ENCODE measurements around the gene TMEM132E.

The TMEM132E gene

GRCh38 chr17:34637548-34638525 lies 58.5 kb downstream of the TMEM132E start:
- DNase-seq = peak; percentile 85

- no peak for DNase-seq
These were observed 59.3 kb downstream of the TMEM132E start for GRCh38 chr17:34638526-34639260.

GRCh38 chr17:34639706-34640425 lies 60.5 kb downstream of the TMEM132E start:
- DNase-seq = no peak

DNA sequence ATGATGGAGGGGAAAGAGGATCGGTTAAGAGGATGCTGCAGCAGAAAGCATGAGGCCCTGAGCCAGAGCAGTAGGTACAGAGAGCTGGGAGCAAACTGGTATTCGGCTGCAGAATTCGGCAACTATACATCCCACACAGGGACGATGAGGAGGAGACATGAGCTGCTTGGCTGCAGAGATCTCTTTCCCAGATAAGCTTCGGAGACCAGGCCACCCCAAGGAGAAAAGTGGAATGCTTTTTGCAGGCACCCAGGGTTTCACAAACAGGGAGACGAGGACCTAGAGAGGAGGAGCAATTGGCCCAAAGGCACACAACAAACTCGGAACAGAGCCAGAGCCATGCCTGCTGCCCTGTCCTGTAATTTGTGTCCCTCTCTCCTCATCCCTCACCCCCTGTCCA lies 62.0 kb downstream of the TMEM132E start:
- no peak for DNase-seq

DNA sequence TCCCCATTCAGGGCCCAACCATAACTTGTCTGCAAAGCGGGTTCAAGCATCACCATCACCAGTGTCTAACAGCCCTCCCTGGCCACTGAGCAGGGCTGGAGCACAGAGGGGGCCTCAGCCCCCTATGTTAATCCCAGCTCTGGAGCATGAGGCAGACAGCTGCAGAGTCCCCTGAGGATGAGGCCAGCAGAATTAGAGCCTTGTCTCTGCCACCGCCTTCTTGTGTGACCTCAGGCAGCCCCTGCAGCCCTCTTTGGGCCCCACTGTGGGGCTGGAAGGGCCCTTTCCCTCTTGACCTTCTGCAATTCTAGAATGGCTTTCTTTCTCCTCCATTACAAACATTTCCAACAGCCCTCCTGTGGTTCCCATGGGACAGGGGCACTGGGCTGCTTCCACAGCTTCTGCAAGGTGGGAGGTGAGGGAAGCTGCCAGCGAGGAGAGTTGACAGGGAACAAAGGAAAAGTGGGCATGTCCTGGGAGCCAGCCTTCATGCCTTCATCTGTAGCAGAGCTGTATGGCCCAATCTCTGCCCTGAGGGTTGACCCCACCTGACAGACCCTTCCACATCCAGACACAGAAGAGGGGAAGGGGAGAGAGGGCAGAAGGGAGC lies 65.7 kb downstream of the TMEM132E start:
- no peak for DNase-seq

- DNase-seq = no peak
These were observed 66.2 kb downstream of the TMEM132E start for GRCh38 chr17:34645594-34645993.

- DNase-seq = no peak
These were observed 68.1 kb downstream of the TMEM132E start for GRCh38 chr17:34647511-34647910.

DNA sequence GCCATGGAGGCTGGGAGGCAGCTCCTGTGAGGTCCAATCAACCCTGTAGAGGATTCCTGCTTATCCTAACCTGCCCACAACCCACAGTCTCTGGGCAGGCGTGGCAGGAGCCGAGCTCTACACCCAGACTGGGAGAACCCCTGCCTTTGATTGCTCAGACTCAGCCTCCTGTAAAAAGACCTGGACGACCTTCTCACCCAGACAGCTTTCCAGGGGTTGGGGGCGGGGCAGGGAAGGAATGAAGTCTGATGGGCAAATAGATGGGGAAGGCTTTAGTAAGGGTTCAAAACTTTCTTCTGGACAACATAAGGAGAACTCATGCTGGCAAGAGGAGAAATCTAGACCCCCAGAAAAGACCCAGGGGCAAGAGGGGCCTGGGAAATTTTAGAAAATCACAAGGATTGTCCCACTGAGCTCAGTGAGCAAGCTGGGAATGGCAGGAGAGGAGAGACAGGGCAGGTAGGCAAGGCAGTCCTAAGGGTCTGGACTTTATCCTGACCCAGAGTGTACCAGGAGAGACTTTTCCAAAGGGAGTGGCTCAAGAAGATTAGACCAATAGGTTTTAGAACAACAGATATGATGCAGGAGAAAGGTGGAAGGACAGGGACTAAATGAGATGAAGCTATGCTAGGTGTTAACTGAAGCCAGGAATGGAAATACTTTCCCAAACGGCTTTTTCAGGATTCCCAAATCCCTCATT lies 70.8 kb downstream of the TMEM132E start:
- no peak for DNase-seq

DNA sequence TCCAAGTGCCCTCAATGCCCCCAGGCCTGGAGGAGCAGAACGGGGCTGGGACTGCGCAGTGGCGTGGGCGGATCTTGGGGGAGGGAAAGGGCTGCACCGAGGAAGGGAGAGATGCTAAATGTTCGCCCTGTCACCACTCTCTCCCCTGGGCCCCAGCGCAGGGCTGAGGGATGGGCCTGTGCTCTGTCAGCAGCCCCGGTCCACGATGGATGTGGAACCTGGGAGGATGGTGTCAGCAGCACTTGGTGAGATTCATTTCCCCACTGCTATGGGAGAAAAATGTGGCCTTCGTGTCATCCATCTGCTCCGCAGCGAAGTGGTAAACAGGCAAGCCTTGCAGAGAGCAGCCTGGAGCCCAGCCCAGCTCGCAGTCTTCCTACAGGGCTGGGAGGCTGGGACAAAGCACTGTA lies 72.0 kb downstream of the TMEM132E start:
- DNase-seq = no peak

- DNase-seq = no peak
These were observed 72.7 kb downstream of the TMEM132E start for GRCh38 chr17:34652021-34652555.

- no peak for DNase-seq
These were observed 74.1 kb downstream of the TMEM132E start for GRCh38 chr17:34653511-34653910.

DNA sequence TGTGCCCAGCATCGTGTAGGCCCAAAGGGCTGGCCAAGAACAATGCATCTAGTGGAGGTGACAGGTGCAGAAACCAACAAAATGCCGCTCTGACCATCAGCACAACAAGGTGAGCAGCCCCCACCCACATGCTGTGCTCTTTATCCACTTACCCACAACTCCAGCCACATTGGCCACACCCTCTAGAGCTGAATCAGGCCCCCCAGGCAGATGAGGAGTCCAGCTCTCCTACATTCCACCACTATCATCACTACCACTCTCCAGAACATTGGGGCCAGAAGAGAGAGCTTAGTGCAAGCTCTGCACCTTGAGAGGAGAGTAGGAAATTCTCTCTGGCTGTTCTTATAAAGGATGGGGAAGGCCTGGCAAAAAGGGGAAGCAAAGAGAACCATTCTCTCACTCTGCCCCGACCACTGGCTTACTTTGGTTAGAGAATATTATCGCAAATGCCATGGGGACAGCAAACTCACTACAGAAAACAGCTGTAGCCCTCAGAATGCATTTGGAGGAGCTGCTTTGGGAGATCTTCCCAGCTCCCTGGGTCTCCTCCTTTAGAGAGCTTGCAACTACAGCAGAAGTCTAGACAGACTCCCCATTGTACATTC lies 75.0 kb downstream of the TMEM132E start:
- no peak for DNase-seq

GRCh38 chr17:34654881-34655276 lies 75.5 kb downstream of the TMEM132E start:
- no peak for DNase-seq

DNA sequence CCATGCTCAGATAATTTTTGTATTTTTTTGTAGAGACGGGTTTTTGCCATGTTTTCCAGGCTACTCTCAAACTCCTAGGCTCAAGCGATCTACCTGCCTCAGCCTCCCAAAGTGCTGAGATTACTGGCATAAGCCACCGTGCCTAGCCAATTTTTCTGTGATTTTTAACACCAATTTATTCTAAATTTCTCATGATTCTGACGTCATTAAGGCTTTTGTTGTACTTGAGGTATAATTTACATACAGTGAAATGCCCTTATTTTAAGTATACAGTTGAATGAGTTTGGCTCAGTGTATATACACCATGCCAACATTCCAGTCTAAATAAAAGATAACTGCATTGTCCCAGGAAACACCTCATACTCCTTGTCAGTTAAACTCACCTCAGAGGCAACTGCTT lies 77.4 kb downstream of the TMEM132E start:
- DNase-seq = no peak

- DNase-seq = no peak
These were observed 79.6 kb downstream of the TMEM132E start for GRCh38 chr17:34658811-34659560.

GRCh38 chr17:34663714-34664113 lies 84.3 kb downstream of the TMEM132E start:
- no peak for DNase-seq

GRCh38 chr17:34665150-34665806 lies 85.9 kb downstream of the TMEM132E start:
- peak; percentile 16 for DNase-seq

DNA sequence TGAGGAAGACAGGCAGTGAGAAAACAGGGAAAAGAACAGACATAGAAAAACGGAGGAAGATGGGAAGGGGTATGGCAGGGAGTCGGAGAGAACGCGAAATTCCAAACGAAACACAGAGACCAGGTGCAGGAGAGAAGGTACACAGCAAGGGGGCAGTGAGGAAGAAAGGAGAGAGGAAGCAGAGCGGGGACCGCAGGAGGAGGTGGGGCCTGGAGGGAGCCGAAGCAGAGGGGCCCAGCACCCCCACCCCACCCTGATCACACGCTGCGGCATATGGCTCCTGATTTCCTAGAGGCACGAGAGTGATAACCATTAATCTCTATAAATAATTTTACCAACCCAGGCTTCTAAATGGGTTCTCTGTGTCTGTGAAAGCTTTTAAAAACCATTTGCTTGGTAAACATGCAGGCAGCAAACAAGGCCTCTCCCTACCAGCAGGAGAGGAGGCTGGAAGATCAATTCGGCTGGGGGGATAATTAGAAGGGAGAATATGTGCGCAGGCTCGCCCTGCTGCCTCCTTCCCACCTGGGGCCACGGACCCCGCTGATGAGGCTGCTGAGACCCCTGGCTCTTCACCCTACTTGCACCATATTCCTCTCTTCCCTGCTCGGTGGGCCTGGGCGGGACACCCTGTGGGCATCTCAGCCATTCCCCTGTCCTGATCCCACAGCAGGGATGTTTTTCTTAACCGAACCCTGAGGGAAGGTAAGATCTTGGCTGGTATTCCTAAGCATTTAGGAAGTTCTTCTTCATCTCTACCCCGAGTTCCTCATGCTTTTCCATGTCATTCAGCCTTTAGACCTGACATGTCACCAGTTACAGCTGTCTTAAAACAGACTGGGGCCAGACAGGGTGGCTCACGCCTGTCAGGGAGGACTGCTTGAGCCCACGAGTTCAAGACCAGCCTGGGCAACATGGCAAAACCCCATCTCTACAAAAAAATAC lies 86.7 kb downstream of the TMEM132E start:
- no peak for DNase-seq

DNA sequence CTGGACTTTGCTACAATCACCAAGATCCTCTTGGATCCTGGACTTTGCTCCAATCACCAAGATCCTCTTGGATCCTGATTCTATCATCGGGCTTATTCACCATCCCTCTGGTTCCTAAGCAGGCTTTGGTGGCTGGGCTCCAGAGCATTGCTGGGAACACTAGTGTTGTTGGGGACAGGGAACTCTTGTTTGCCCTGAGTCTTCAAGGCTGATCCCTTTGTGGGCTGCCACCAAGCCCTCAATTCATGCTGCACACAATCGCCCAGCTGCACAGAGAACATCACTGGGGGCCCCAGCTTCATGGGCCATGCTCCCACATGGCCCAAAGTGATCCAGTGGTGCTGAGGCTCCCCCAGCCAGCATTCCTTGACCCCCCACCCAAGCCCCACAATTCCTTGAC lies 88.3 kb downstream of the TMEM132E start:
- DNase-seq = no peak
